Measurements from ENCODE around the gene FAM114A2.

DNA sequence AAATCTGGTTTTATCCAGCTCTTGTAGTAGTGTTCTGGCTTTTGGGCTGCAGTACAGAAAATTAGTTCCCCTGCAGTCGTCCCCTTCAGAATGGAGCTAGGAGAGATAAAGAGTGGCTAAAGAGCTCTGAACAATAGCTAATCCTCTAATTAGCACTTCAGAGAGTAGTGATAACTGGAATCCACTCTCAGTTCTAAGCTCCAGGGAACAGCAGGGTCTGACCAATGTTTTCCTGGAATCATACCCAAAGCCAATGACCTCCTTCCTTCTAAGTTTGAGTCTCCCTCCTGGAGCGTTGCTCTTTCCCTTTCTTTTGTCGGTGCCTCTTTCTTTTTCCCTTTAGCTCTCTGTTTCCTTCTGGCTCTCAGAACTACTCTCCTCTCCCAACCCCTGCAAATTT lies 47.4 kb upstream of the FAM114A2 start:
- TF ChIP-seq POLR2AphosphoS5 (IDR thresholded peaks at IDR 0.05; ENCODE audit: low read depth, low read length) (no peak), POLR2A (IDR thresholded peaks at IDR 0.05; ENCODE audit: borderline replicate concordance, extremely low read depth, insufficient read depth, insufficient read length) (no peak), SP1 (IDR thresholded peaks at IDR 0.05; ENCODE audit: low read depth) (no peak), MAX (IDR thresholded peaks at IDR 0.05) (no peak), EGR1 (IDR thresholded peaks at IDR 0.05; ENCODE audit: low read depth) (no peak), REST (IDR thresholded peaks at IDR 0.05; ENCODE audit: low read depth) (no peak), ZBTB33 (IDR thresholded peaks at IDR 0.05; ENCODE audit: extremely low read depth, insufficient replicate concordance, low read length) (no peak), ATF3 (IDR thresholded peaks at IDR 0.05) (no peak), CEBPB (IDR thresholded peaks at IDR 0.05; ENCODE audit: low read depth) (no peak), EZH2 (IDR thresholded peaks at IDR 0.05) (no peak), EZH2phosphoT487 (IDR thresholded peaks at IDR 0.05; ENCODE audit: borderline replicate concordance) (no peak), RAD21 (IDR thresholded peaks at IDR 0.05; ENCODE audit: low read depth) (no peak)
- TF ChIP-seq, protein P1, sequence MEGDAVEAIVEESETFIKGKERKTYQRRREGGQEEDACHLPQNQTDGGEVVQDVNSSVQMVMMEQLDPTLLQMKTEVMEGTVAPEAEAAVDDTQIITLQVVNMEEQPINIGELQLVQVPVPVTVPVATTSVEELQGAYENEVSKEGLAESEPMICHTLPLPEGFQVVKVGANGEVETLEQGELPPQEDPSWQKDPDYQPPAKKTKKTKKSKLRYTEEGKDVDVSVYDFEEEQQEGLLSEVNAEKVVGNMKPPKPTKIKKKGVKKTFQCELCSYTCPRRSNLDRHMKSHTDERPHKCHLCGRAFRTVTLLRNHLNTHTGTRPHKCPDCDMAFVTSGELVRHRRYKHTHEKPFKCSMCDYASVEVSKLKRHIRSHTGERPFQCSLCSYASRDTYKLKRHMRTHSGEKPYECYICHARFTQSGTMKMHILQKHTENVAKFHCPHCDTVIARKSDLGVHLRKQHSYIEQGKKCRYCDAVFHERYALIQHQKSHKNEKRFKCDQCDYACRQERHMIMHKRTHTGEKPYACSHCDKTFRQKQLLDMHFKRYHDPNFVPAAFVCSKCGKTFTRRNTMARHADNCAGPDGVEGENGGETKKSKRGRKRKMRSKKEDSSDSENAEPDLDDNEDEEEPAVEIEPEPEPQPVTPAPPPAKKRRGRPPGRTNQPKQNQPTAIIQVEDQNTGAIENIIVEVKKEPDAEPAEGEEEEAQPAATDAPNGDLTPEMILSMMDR (IDR thresholded peaks at IDR 0.05 in 2 of 3, conservative IDR thresholded peaks at IDR 0.05 in 1 of 3; ENCODE audit: borderline replicate concordance in 1 of 3, insufficient read depth in 1 of 3, low read depth in 2 of 3, low read length in 2 of 3), result no peak
